Fibroblast of the conjunctiva (primary cell): Measurements from ENCODE around the gene OTOA.
A peak's percentile ranks its signal among the peaks of the same experiment; 100 is the strongest.
"Not testable (repeated sequence)": the region's sequence is repeated elsewhere in the genome, so short reads cannot be mapped to it uniquely, and the experiment has no call there.

Experiments
- DNase-seq: peaks from one replicate; pipeline ENCODE4 v3.0.0-alpha.2; 2010; ENCODE audit warnings: low read depth

OTOA gene

GRCh38 chr16:21722771-21723455 is 59.1 kb downstream of the OTOA start:
- no peak for DNase-seq

- no peak for DNase-seq
Observed at GRCh38 chr16:21723532-21723931, 59.8 kb downstream of the OTOA start.

GRCh38 chr16:21727344-21727743 is 63.6 kb downstream of the OTOA start:
- no peak for DNase-seq

- not testable (repeated sequence) for DNase-seq
Observed at GRCh38 chr16:21731233-21731632, 67.5 kb downstream of the OTOA start.

GRCh38 chr16:21740637-21741036 is 76.9 kb downstream of the OTOA start:
- not testable (repeated sequence) for DNase-seq

GRCh38 chr16:21756192-21757079 is 92.7 kb downstream of the OTOA start:
- not testable (repeated sequence) for DNase-seq

- DNase-seq = not testable (repeated sequence)
Observed at GRCh38 chr16:21757080-21757671, 93.4 kb downstream of the OTOA start.

- DNase-seq = not testable (repeated sequence)
Observed at GRCh38 chr16:21768280-21768679, 104.5 kb downstream of the OTOA start.

- DNase-seq = not testable (repeated sequence)
Observed at GRCh38 chr16:21768810-21769209, 105.0 kb downstream of the OTOA start.

- peak; percentile 2 for DNase-seq
Observed at GRCh38 chr16:21769284-21769683, 105.5 kb downstream of the OTOA start.

- DNase-seq = not testable (repeated sequence)
Observed at GRCh38 chr16:21770584-21770983, 106.8 kb downstream of the OTOA start.

GRCh38 chr16:21772547-21773206 is 108.9 kb downstream of the OTOA start:
- not testable (repeated sequence) for DNase-seq

- DNase-seq = not testable (repeated sequence)
Observed at GRCh38 chr16:21773207-21773553, 109.4 kb downstream of the OTOA start.

GRCh38 chr16:21780525-21780924 is 116.8 kb downstream of the OTOA start:
- DNase-seq = not testable (repeated sequence)

- DNase-seq = not testable (repeated sequence)
Observed at GRCh38 chr16:21790506-21790905, 126.7 kb downstream of the OTOA start.

- not testable (repeated sequence) for DNase-seq
Observed at GRCh38 chr16:21793310-21793709, 129.5 kb downstream of the OTOA start.

GRCh38 chr16:21798601-21799000 is 134.8 kb downstream of the OTOA start:
- DNase-seq = not testable (repeated sequence)

- peak; percentile 36 for DNase-seq
Observed at GRCh38 chr16:21801538-21802374, 138.0 kb downstream of the OTOA start.

- DNase-seq = not testable (repeated sequence)
Observed at GRCh38 chr16:21802375-21802663, 138.6 kb downstream of the OTOA start.
